Common myeloid progenitor, CD34-positive (primary cell): Measurements from ENCODE around the gene ADRM1.

ENCODE experiments used
- CTCF ChIA-PET: fragments of 350-600 bp; sonication (Branson Sonifier 250); formaldehyde crosslinking; loops from one replicate; lab custom pipeline; 2021; ENCODE audit warnings: antibody characterized with exemption; lab: Charles Lee
- POLR2A ChIA-PET: fragments of 350-600 bp; sonication (Branson Sonifier 250); formaldehyde crosslinking; loops from one replicate; lab custom pipeline; 2021; ENCODE audit warnings: antibody characterized with exemption; lab: Charles Lee
- DNase-seq, 3 donors: peaks; one replicate each; pipeline versions ENCODE4 v3.0.0 to v3.0.0-alpha.2; 2013
- H3K27ac ChIP-seq, 2 experiments: 1 replicate in 1 of 2; 2 replicates in 1 of 2; pipeline ENCODE4 v1.7.0; 2013; ENCODE audit warnings: inconsistent platforms in 2 of 2, low read length in 2 of 2, mild to moderate bottlenecking in 2 of 2, low read depth in 1 of 2, moderate library complexity in 1 of 2; ENCODE audit not compliant: severe bottlenecking in 2 of 2, insufficient read depth in 1 of 2, poor library complexity in 1 of 2
- H3K27me3 ChIP-seq, 5 experiments: replicated peaks in 2 of 5; 1 replicate in 3 of 5; 2 replicates in 2 of 5; pipeline versions ENCODE4 v1.6.1 to v1.7.0; 2013; ENCODE audit warnings: low read length in 4 of 5, mild to moderate bottlenecking in 2 of 5, moderate library complexity in 2 of 5, inconsistent platforms in 1 of 5; ENCODE audit not compliant: insufficient read depth in 5 of 5, control insufficient read depth in 4 of 5
- H3K36me3 ChIP-seq, 4 experiments: 1 replicate in 2 of 4; 2 replicates in 2 of 4; pipeline versions ENCODE4 v1.6.1 to v1.7.0; 2013; ENCODE audit warnings: low read length in 3 of 4, control low read depth in 1 of 4, mild to moderate bottlenecking in 1 of 4; ENCODE audit not compliant: control insufficient read depth in 4 of 4, insufficient read depth in 4 of 4
- H3K4me1 ChIP-seq, 4 experiments: 1 replicate in 3 of 4; 2 replicates in 1 of 4; pipeline versions ENCODE4 v1.6.1 to v1.7.1; 2013; ENCODE audit warnings: low read length in 3 of 4, mild to moderate bottlenecking in 3 of 4, control low read depth in 1 of 4, inconsistent platforms in 1 of 4, moderate library complexity in 1 of 4; ENCODE audit not compliant: control insufficient read depth in 4 of 4, insufficient read depth in 4 of 4; ENCODE audit errors: control extremely low read depth in 1 of 4
- H3K4me3 ChIP-seq, 7 experiments: 1 replicate in 4 of 7; 2 replicates in 3 of 7; pipeline versions ENCODE4 v1.5.1 to v1.7.0; 2013; ENCODE audit warnings: mild to moderate bottlenecking in 7 of 7, low read length in 6 of 7, moderate library complexity in 6 of 7, inconsistent platforms in 2 of 7, low read depth in 2 of 7, control low read depth in 1 of 7; ENCODE audit not compliant: insufficient read depth in 4 of 7, control insufficient read depth in 1 of 7; ENCODE audit errors: extremely low read depth in 1 of 7
- H3K9me3 ChIP-seq, 5 experiments: 1 replicate in 4 of 5; 2 replicates in 1 of 5; pipeline versions ENCODE4 v1.6.1 to v1.7.1; 2013; ENCODE audit warnings: low read length in 4 of 5, mild to moderate bottlenecking in 2 of 5, inconsistent platforms in 1 of 5, low read depth in 1 of 5, moderate library complexity in 1 of 5; ENCODE audit not compliant: control insufficient read depth in 4 of 5, insufficient read depth in 2 of 5; ENCODE audit errors: control extremely low read depth in 1 of 5
- WGBS: methylation state at CpG from one replicate; pipeline ENCODE4 v1.1.5; 2013; ENCODE audit not compliant: insufficient coverage; 5-methylcytosine and 5-hydroxymethylcytosine counted together

Gene ADRM1

DNA sequence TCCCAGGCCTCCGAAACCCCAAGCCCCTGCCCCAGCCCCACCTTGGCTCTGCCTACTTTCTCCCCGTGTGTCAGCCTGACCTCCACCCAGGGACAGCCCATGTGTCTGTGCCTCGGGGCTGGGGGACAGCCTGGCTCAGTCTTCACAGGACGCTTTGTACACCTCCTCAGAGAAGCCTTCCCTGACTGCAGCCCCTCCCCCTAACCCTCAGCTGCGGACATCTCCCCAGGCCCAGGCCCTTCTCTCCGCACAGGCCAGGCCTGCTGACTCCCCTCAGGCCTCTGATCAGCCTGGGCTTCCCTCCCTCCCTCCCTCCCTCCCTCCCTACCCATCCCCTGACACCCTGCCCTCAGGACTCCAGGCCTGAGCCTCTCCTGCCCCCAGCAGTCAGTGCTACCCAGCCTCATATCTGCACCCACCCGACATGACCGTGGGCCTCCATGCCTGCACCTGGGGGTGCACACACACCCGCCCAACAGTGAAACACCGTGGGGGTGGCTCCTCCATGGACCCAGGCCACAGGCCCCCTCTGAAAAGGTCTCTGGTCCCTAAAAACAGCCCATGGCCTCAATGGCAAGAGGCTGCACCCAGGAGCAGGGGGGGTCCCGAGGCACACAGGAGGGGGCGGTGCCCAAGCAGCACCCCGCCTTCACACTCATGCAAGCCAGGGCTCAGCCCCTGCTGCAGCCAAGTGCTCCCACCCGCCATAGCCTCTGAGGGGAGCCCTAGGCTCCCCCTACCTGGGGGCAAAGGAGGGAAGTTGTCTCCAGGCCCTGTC lies 51.4 kb downstream of the ADRM1 start:
- DNase-seq = no peak
- Histone ChIP-seq H3K9me3 (peaks cover 0 to 2% (median 0%) of the 10 kb centered on the region in 5 experiments), H3K27me3 (no peaks in the 10 kb centered on the region), H3K4me3 (no peak overlapping the region), H3K36me3 (no peaks in the 10 kb centered on the region), H3K27ac (no peak overlapping the region), H3K4me1 (peaks cover 0 to 28% (median 16%) of the 10 kb centered on the region in 4 experiments)
- POLR2A ChIA-PET = no interaction called here
- 85% methylated on average over 7 of the region's 14 CpGs for WGBS
- CTCF ChIA-PET = no interaction called here

DNA sequence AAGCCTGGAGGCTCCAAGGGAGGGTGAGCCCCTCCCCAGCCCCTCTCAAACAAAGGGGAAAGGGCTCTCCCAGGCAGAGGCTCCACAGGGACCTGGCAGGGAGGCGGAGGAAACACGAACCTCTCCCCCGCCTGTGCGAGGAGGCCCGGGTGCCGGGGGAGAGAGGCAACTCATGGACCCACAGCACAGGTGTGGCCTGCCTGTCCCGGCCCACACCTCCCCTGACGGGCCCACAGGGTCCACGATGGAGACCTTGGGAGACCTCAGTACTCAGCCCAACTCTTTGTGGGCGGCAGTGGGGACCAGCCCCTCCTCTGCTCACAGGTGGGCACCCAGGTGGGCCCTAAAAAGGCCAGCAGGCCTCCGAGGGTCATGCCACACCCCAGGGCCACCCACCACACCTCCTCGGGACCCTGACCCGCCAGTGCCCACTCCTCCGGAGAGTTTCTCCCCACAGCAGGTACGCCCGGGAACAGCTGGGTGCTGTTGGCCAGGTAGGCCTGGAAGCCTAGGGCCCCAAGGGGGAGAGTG lies 52.1 kb downstream of the ADRM1 start:
- 83% methylated on average over 15 of the region's 16 CpGs for WGBS
- no peaks in the 10 kb centered on the region for H3K36me3 ChIP-seq
- POLR2A ChIA-PET = no interaction called here
- no peaks in the 10 kb centered on the region for H3K9me3 ChIP-seq
- CTCF ChIA-PET = no interaction called here
- no peak for DNase-seq
- no peak overlapping the region for H3K27ac ChIP-seq
- peaks cover 0 to 28% (median 16%) of the 10 kb centered on the region in 4 experiments for H3K4me1 ChIP-seq
- no peak overlapping the region for H3K4me3 ChIP-seq
- no peaks in the 10 kb centered on the region for H3K27me3 ChIP-seq

DNA sequence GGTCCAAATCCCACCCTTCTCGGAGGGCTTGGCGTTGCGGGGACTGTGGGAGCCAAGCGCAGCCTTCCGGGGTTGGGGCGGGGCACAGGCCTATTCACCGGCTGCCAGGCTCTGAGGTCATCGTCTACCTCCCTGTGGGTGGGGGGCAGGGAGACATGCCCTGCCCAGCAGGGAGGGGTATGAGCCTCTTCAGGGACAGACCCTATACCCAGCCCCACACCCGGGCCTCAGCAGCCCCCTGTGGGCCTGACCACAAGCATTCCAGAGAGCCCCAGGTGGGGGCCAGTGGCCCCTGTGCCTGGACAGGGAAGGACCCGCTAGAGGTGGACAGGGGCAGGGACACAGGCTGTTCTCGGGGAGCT lies 52.7 kb downstream of the ADRM1 start:
- Histone ChIP-seq H3K4me1 (peaks cover 0 to 28% (median 16%) of the 10 kb centered on the region in 4 experiments), H3K4me3 (no peak overlapping the region), H3K9me3 (no peaks in the 10 kb centered on the region), H3K27me3 (no peaks in the 10 kb centered on the region), H3K36me3 (no peaks in the 10 kb centered on the region), H3K27ac (no peak overlapping the region)
- DNase-seq = no peak
- POLR2A ChIA-PET = no interaction called here
- WGBS = 85% methylated on average over 9 of the region's 11 CpGs
- CTCF ChIA-PET = no interaction called here

DNA sequence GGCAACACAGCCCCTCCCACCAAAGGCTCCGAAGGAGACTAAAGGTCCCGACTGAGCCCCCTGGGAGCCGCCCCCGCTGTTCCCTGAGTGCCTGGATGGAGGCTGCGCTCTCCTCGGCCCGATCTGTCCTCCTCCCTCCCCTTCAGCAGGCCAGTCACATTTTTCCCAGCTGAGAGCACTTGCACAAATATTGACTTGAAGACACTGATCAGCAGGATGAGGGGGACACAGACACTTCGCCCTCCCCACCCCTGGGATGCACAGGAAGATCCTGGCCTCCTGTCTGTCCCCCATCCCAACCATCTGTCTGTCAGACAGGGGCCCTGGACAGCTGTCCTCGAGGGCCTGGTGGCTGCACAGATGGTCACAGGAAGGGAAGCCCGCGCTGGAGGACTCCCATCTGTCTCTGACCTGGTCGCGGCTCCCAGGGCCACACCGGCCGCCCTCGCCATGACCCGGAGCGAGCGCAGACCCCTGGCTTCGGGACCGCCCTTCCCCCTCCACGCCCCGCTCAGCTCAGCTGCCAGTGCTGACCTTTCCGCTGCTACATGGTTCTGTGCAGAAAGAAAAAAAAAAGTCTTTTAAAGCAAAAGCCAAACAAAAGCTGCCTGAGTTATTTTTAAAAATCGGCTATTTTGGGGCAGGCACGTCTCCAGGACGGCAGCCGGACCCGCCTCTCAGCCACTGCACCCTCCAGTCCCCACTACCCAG lies 53.2 kb downstream of the ADRM1 start:
- ChIA-PET CTCF (interaction anchor here (1.5 kb wide), 1 partner anchor 14 kb away, joined by 3 read pairs; no protein-coding TSS in a partner anchor), POLR2A (no interaction called here)
- Histone ChIP-seq H3K27me3 (no peaks in the 10 kb centered on the region), H3K4me1 (peaks cover 0 to 28% (median 16%) of the 10 kb centered on the region in 4 experiments), H3K36me3 (no peaks in the 10 kb centered on the region), H3K9me3 (no peaks in the 10 kb centered on the region), H3K4me3 (peak overlapping the region in 1 of 7 experiments; percentile 26), H3K27ac (no peak overlapping the region)
- no peak for DNase-seq
- WGBS = 81% methylated on average over 29 of the region's 29 CpGs

DNA sequence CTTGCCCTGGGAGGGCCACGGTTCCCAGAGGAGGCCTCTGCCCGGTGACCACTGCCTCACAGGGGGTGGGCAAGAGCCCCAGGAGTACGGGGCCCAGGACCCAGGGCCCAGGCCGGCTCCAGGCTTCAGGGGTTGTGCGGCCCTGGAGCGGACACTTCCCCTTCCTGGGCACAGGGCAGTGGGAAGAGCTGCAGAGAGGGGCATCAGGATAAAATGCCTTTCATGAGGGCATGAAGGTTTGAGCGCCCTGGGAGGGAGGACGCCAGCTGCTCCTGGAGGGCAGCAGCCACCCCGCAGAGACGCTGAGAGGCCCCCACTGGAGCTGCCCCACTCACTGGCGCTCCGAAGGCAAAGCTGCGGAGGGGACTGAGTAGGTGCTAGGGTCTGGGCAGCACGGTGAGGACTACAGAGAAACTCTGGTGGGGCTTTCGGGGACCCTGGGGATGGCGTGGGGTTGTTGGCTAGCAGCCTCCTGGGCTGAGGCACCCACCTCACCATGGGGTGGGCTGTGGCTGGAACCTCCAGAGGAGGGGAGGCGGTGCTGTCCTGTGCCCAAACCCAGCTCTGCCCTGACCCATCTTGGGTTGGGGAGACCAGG lies 53.9 kb downstream of the ADRM1 start:
- Histone ChIP-seq H3K36me3 (no peaks in the 10 kb centered on the region), H3K27ac (no peak overlapping the region), H3K4me3 (peak overlapping the region in 3 of 7 experiments; percentile 26 to 48 (median 45)), H3K4me1 (peaks cover 0 to 28% (median 16%) of the 10 kb centered on the region in 4 experiments), H3K9me3 (no peaks in the 10 kb centered on the region), H3K27me3 (no peaks in the 10 kb centered on the region)
- POLR2A ChIA-PET = no interaction called here
- 73% methylated on average over 13 of the region's 17 CpGs for WGBS
- CTCF ChIA-PET = interaction anchor here (1.5 kb wide), 1 partner anchor 13 kb away, joined by 3 read pairs; no protein-coding TSS in a partner anchor
- no peak for DNase-seq

DNA sequence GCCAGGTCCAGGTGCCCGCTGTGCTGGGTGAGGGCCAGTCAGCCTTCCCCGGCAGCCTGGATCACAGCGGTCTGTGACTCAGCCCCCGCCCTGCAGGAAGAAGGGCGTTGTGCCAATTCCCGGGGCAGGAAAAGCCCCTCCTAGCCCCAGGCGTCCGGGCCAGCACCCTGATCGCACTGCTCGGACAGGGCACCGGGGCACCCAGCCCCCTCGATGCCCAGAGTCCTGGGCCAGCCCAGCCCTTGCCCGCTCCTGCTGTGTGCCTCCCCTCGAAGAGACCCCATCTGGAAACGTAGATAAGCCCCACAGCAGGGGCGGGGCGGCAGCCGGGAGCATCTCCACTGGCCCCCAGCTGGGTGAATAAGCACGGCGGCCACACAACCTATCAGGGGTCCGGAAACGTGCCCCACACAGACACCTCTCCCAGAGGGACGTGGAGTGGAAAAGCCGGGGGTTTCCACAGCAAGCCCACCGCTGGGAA lies 54.4 kb downstream of the ADRM1 start:
- H3K36me3 ChIP-seq = no peaks in the 10 kb centered on the region
- H3K27me3 ChIP-seq = no peaks in the 10 kb centered on the region
- DNase-seq = peak; percentile 73 to 88 (median 80)
- peak overlapping the region in 2 of 7 experiments; percentile 45 to 48 for H3K4me3 ChIP-seq
- ChIA-PET CTCF (interaction anchor here (1.5 kb wide), 1 partner anchor 13 kb away, joined by 3 read pairs; no protein-coding TSS in a partner anchor), POLR2A (no interaction called here)
- no peaks in the 10 kb centered on the region for H3K9me3 ChIP-seq
- WGBS = 23% methylated on average over 24 of the region's 25 CpGs
- H3K27ac ChIP-seq = no peak overlapping the region
- H3K4me1 ChIP-seq = peaks cover 0 to 28% (median 16%) of the 10 kb centered on the region in 4 experiments
